ENCODE results near the gene ZNHIT6.

The ZNHIT6 gene

GRCh38 chr1:85616364-85616705 is 91.9 kb downstream of the ZNHIT6 start:
- no peak for DNase-seq

GRCh38 chr1:85615586-85616363 is 92.5 kb downstream of the ZNHIT6 start:
- DNase-seq = no peak

- peak in 1 of 2 experiments; percentile 8 for DNase-seq
Observed at GRCh38 chr1:85612704-85613361, 95.4 kb downstream of the ZNHIT6 start.

- DNase-seq = peak in 1 of 2 experiments; percentile 22
Observed at GRCh38 chr1:85611856-85612255, 96.4 kb downstream of the ZNHIT6 start.

GRCh38 chr1:85611425-85611824 is 96.8 kb downstream of the ZNHIT6 start:
- DNase-seq = no peak

- no peak for DNase-seq
Observed at GRCh38 chr1:85609976-85610375, 98.3 kb downstream of the ZNHIT6 start.

- no peak for DNase-seq
Observed at GRCh38 chr1:85608851-85609250, 99.4 kb downstream of the ZNHIT6 start.

- DNase-seq = no peak
Observed at GRCh38 chr1:85607921-85608265, 100.3 kb downstream of the ZNHIT6 start.

- peak in 1 of 2 experiments; percentile 16 for DNase-seq
Observed at GRCh38 chr1:85607126-85607920, 100.9 kb downstream of the ZNHIT6 start.

- DNase-seq = no peak
Observed at GRCh38 chr1:85606414-85606800, 101.8 kb downstream of the ZNHIT6 start.

GRCh38 chr1:85605484-85606413 is 102.5 kb downstream of the ZNHIT6 start:
- peak in 1 of 2 experiments; percentile 9 for DNase-seq

GRCh38 chr1:85604298-85604997 is 103.8 kb downstream of the ZNHIT6 start:
- DNase-seq = no peak

- DNase-seq = no peak
Observed at GRCh38 chr1:85603086-85603880, 105.0 kb downstream of the ZNHIT6 start.

- DNase-seq = no peak
Observed at GRCh38 chr1:85602571-85602970, 105.7 kb downstream of the ZNHIT6 start.

GRCh38 chr1:85601901-85602300 is 106.3 kb downstream of the ZNHIT6 start:
- no peak for DNase-seq

GRCh38 chr1:85599681-85600080 is 108.6 kb downstream of the ZNHIT6 start:
- DNase-seq = peak in 1 of 2 experiments; percentile 30

All from NCI-H446 (cell line).